ENCODE results near the gene C2orf81. TPM values are rescaled to one million over a fixed set of nuclear protein-coding genes. Genes with fewer than 3 reads are reported as not detected.

C2orf81 gene
- total RNA-seq, 1 experiment from 2014 or later, result 2.4 TPM

GRCh38 chr2:74369976-74370375 lies 51.4 kb downstream of the C2orf81 start:
- no peak overlapping the region for H3K27ac ChIP-seq (ENCODE audit: low read length)
- POLR2A ChIA-PET (ENCODE audit: unreplicated experiment), result no interaction called here
- no peak overlapping the region for H3K4me3 ChIP-seq (ENCODE audit: low read length)
- H3K27me3 ChIP-seq (ENCODE audit: low read length), result no peaks in the 10 kb centered on the region
- H4K20me1 ChIP-seq (ENCODE audit: low read length), result no peaks in the 10 kb centered on the region
- H2AFZ ChIP-seq (ENCODE audit: low read length), result no peak overlapping the region
- H3K9ac ChIP-seq (ENCODE audit: low read length), result no peak overlapping the region
- intact Hi-C loops (cut with micrococcal nuclease), result no loop called here
- TF ChIP-seq CTCF (conservative IDR thresholded peaks at IDR 0.05; ENCODE audit: low read depth, low read length), result no peak
- TF ChIP-seq EZH2 (IDR thresholded peaks at IDR 0.05; ENCODE audit: low read length, unreplicated experiment), result no peak
- no peak for TF ChIP-seq EZH2phosphoT487 (IDR thresholded peaks at IDR 0.05; ENCODE audit: borderline replicate concordance, low read length)
- CTCF ChIA-PET, result no interaction called here
- H3K9me3 ChIP-seq (ENCODE audit: low read length), result no peaks in the 10 kb centered on the region
- no peak for ATAC-seq
- H3K4me2 ChIP-seq (ENCODE audit: low read length), result no peak overlapping the region
- H3K4me1 ChIP-seq (ENCODE audit: insufficient read depth, low read length), result no peaks in the 10 kb centered on the region
- H3K36me3 ChIP-seq (ENCODE audit: low read depth, low read length), result peaks cover 27% of the 10 kb centered on the region
- BruUV-seq (replicated peaks), result no TSS peak
- no peaks in the 10 kb centered on the region for H3F3A ChIP-seq (ENCODE audit: low read length, unreplicated experiment)
- no peak for DNase-seq
- no peaks in the 10 kb centered on the region for H3K79me2 ChIP-seq (ENCODE audit: low read length)
- no peaks in the 10 kb centered on the region for H3K9me2 ChIP-seq (replicated peaks; ENCODE audit: low read length)

- no peak for ATAC-seq
- no peaks in the 10 kb centered on the region for H3K4me1 ChIP-seq (ENCODE audit: insufficient read depth, low read length)
- no peaks in the 10 kb centered on the region for H3K79me2 ChIP-seq (ENCODE audit: low read length)
- H3K4me2 ChIP-seq (ENCODE audit: low read length), result no peak overlapping the region
- H4K20me1 ChIP-seq (ENCODE audit: low read length), result no peaks in the 10 kb centered on the region
- ChIA-PET POLR2A (ENCODE audit: unreplicated experiment) (no interaction called here), CTCF (no interaction called here)
- no TSS peak for BruUV-seq (replicated peaks)
- no peaks in the 10 kb centered on the region for H3K27me3 ChIP-seq (ENCODE audit: low read length)
- no peaks in the 10 kb centered on the region for H3F3A ChIP-seq (ENCODE audit: low read length, unreplicated experiment)
- no peak overlapping the region for H3K4me3 ChIP-seq (ENCODE audit: low read length)
- no peak for TF ChIP-seq CTCF (conservative IDR thresholded peaks at IDR 0.05; ENCODE audit: low read depth, low read length)
- no peak for TF ChIP-seq EZH2 (IDR thresholded peaks at IDR 0.05; ENCODE audit: low read length, unreplicated experiment)
- TF ChIP-seq EZH2phosphoT487 (IDR thresholded peaks at IDR 0.05; ENCODE audit: borderline replicate concordance, low read length), result no peak
- no peak for DNase-seq
- no peaks in the 10 kb centered on the region for H3K9me3 ChIP-seq (ENCODE audit: low read length)
- intact Hi-C loops (cut with micrococcal nuclease), result no loop called here
- H3K9me2 ChIP-seq (replicated peaks; ENCODE audit: low read length), result no peaks in the 10 kb centered on the region
- no peak overlapping the region for H3K9ac ChIP-seq (ENCODE audit: low read length)
- H2AFZ ChIP-seq (ENCODE audit: low read length), result no peak overlapping the region
- H3K36me3 ChIP-seq (ENCODE audit: low read depth, low read length), result peaks cover 31% of the 10 kb centered on the region
- no peak overlapping the region for H3K27ac ChIP-seq (ENCODE audit: low read length)
Measured at GRCh38 chr2:74368499-74368898, 52.9 kb downstream of the C2orf81 start.

GRCh38 chr2:74367789-74368188 lies 53.6 kb downstream of the C2orf81 start:
- TF ChIP-seq EZH2phosphoT487 (IDR thresholded peaks at IDR 0.05; ENCODE audit: borderline replicate concordance, low read length), result no peak
- TF ChIP-seq EZH2 (IDR thresholded peaks at IDR 0.05; ENCODE audit: low read length, unreplicated experiment), result no peak
- TF ChIP-seq CTCF (conservative IDR thresholded peaks at IDR 0.05; ENCODE audit: low read depth, low read length), result no peak

More at GRCh38 chr2:74367789-74368188, 53.6 kb downstream of the C2orf81 start:
- Histone ChIP-seq H3K9ac (ENCODE audit: low read length) (no peak overlapping the region), H3K4me2 (ENCODE audit: low read length) (no peak overlapping the region), H3K9me2 (replicated peaks; ENCODE audit: low read length) (no peaks in the 10 kb centered on the region), H3K79me2 (ENCODE audit: low read length) (no peaks in the 10 kb centered on the region), H3F3A (ENCODE audit: low read length, unreplicated experiment) (no peaks in the 10 kb centered on the region), H3K4me1 (ENCODE audit: insufficient read depth, low read length) (no peaks in the 10 kb centered on the region), H3K27me3 (ENCODE audit: low read length) (no peaks in the 10 kb centered on the region), H2AFZ (ENCODE audit: low read length) (no peak overlapping the region), H3K36me3 (ENCODE audit: low read depth, low read length) (peaks cover 31% of the 10 kb centered on the region), H3K4me3 (ENCODE audit: low read length) (no peak overlapping the region), H3K27ac (ENCODE audit: low read length) (no peak overlapping the region), H3K9me3 (ENCODE audit: low read length) (no peaks in the 10 kb centered on the region), H4K20me1 (ENCODE audit: low read length) (no peaks in the 10 kb centered on the region)
- intact Hi-C loops (cut with micrococcal nuclease), result no loop called here
- ChIA-PET CTCF (no interaction called here), POLR2A (ENCODE audit: unreplicated experiment) (no interaction called here)
- ATAC-seq, result no peak
- no peak for DNase-seq
- BruUV-seq (replicated peaks), result no TSS peak
